ENCODE data around the gene CPNE6.
A peak's percentile ranks its signal among the peaks of the same experiment; 100 is the strongest.

GRCh38 chr14:24092110-24092504 lies 20.7 kb downstream of the CPNE6 start:
- TF ChIP-seq ZC3H4 (CRISPR knock-in tag; IDR thresholded peaks at IDR 0.05; ENCODE audit: borderline replicate concordance) (peak; percentile 40; the same call in 1 of the 2 replicates), KLF15 (CRISPR knock-in tag; IDR thresholded peaks at IDR 0.05; ENCODE audit: borderline replicate concordance) (no peak), SIX1 (CRISPR knock-in tag; IDR thresholded peaks at IDR 0.05; ENCODE audit: borderline replicate concordance) (no peak), ZBTB44 (CRISPR knock-in tag; IDR thresholded peaks at IDR 0.05) (no peak), LBX2 (CRISPR knock-in tag; IDR thresholded peaks at IDR 0.05; ENCODE audit: borderline replicate concordance) (no peak), ZNF362 (CRISPR knock-in tag; IDR thresholded peaks at IDR 0.05; ENCODE audit: borderline replicate concordance) (no peak), CTCF (CRISPR knock-in tag; IDR thresholded peaks at IDR 0.05) (peak; percentile 40), U2AF1 (optimal IDR thresholded peaks at IDR 0.05; ENCODE audit: low read depth, low read length) (no peak), ETV5 (CRISPR knock-in tag; IDR thresholded peaks at IDR 0.05; ENCODE audit: borderline replicate concordance) (no peak), ZBTB2 (CRISPR knock-in tag; IDR thresholded peaks at IDR 0.05; ENCODE audit: low read depth) (no peak), E2F1 (CRISPR knock-in tag; IDR thresholded peaks at IDR 0.05) (no peak)

Data from HepG2 (cell line).